GM19239 (cell line): ENCODE results near the gene IL34.
"Not testable (repeated sequence)": the region's sequence is repeated elsewhere in the genome, so short reads cannot be mapped to it uniquely, and the experiment has no call there.

Source experiments
- DNase-seq: peaks from one replicate; pipeline ENCODE4 v3.0.0; 2011; ENCODE audit warnings: low spot score; ENCODE audit not compliant: insufficient read length
- FAIRE-seq: peaks from 2 replicates; lab custom pipeline; 2011; peaks lifted over from hg19 to GRCh38; lab: Jason Lieb, UNC

IL34 gene

DNA sequence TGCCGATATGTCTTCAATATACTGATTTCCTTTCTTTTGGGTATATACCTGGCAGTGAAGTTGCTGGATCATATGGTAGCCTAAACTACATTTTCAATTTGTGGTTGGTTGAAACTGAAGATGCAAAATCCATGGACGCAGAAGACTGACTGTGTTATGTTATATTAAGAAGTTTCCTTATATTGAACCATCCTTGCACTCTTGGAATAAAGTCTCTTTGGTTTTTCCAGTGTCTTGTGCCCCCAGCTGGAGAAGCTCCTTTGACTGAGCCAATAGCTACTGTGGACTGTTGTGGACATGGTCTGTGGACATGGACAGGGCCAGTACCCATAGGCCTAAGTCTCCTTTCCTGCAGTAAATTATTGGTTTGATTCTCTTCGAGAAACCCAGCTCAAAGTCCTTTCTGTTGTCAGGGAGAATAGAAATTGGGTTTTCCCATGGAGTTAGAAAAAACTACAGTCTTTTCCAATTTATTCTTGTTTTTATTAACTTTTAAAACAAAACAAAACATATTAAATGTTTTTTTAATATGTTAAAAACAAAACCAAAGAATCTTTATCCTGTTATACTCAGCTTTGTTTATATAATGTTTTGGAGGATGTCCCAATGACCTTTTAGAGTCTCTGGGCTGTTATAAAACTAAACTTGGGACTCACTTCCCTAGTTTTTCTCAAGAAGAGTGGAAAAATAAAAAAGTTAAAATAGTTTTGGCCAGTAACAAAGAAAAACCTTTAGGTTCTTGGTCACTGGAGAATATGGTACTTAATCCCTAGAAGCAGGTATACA, 15.2 kb upstream of the IL34 start:
- DNase-seq (no peak), FAIRE-seq (no peak)

DNA sequence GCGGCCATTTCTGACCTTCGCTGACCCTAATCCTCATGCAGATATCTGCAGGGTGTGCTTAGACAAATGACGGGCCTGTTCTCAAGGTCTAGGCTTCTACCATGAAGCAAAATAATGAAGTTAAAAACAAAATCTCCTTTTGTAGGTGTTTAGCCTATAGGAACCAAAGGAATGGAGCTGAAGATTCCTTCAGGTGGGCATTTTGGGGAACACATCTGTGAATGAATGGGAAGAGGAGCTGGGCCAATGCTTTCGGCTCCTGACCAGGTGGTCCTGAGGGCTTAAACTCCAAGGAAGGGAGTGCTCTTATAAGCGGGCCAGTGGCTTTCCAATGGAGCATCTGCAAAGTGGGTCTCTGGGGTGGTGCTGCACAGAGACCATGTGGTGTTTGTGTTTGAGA, 14.1 kb upstream of the IL34 start:
- FAIRE-seq = no peak
- DNase-seq = no peak

DNA sequence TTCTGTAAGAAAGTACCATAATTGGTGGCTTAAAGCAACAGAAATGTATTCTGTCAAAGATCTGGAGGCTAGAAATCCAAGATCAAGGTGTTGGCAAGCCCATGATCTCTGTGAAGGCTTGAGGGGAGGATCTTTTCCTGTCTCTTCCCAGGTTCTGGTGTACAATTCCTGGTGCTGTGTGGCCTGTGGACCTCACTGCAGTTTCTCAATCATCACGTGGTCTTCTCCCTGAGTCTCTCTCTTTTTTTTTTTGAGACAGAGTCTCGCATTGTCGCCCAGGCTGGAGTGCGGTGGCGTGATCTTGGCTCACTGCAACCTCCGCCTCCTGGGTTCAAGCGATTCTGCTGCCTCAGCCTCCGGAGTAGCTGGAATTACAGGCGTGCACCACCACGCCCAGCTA, 12.7 kb upstream of the IL34 start:
- DNase-seq, FAIRE-seq: not testable (repeated sequence)

DNA sequence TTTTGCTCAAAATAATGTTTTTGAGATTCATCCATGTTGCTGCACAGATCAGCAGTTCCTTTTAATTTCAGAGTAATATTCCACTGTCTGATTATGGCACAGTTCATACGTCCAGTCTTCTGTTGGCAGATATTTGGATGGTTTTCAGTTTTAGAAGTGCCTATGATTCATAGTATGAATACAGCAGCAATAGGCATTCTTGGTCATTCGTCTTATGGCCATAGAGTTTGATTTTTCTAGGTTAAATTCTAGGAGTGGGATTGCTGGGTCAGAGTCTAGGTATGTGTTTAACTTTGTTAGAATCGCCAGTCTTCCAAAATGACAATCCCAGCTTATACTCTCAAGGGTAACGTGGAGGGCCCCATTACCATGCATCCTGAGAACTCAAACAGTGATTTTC, 11.5 kb upstream of the IL34 start:
- FAIRE-seq = no peak
- no peak for DNase-seq

DNA sequence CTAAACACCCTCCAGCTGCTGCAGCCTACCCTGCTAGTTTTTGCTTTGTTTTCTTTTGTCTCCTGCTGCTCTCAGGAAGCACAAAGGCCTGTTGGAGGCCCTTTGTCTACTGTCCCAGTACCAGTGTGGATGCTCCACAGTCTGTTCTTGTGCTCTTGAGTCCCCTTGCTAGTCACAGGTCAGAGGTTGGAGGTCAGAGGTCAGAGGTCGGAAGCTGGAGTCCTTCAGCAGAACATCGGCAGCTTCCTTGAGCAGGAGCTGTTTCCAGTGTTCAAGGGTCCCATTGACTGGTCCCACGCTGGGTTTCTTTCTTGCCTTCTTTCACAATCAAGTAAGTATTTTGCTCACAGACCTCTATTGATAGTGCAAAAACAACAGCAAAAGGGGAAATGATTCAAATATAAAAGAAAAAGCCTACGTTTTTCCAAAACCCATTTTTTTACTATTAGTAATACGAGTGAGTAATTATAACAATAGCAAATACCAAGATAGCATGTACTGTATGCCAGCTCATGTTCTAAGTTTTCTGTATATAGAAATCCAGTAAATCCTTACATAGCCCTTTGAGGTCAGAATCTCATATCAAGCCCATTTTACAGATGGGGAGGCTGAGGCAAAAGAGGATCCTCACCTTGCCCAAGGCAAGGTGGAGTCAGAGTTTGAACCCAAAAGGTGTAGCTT, 10.9 kb upstream of the IL34 start:
- FAIRE-seq = no peak
- DNase-seq = no peak

DNA sequence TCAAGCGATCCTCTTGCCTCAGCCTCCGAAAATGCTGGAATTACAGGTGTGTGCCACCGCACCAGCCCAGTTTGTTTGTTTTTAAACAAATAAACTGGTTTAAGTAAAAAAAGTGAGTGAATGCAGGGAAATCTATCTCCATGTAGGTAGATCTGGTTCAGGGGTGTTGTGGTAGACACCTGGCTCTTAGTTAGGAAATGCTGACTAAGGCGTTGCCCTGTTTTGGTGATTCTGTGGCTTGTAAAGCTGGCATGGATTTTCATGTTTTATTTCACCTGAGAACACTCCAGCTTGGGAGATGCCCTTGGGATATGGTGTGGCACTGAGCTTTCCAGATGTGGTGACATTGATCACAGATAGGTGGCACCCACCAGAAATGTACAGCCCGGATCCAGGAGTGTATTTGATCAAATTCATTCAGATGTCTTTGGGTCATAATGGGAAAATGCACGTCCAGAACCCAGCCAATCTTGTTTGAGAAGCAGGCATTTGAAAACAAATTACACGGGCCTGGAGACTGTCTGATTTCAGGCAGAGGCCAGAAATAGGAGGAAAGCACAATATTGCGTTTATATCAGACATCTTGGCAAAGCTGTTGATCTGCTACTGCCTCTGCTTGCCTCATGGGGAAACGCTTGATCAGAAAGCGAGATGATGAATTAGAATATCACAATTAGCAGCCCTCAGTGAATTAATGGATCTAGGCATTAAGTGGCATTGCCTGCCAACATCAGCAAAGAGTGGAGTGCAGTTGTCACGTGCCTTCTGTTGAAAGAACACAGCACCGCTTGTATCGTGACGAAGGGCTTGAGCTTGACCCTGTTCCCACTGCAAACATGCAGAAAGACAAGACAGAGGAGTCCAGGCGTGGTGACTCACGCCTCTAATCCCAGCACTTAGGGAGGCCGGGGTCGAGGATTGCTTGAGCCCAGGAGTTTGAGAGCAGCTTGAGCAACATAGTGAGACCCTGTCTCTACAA, 7.3 kb upstream of the IL34 start:
- DNase-seq (no peak), FAIRE-seq (no peak)

DNA sequence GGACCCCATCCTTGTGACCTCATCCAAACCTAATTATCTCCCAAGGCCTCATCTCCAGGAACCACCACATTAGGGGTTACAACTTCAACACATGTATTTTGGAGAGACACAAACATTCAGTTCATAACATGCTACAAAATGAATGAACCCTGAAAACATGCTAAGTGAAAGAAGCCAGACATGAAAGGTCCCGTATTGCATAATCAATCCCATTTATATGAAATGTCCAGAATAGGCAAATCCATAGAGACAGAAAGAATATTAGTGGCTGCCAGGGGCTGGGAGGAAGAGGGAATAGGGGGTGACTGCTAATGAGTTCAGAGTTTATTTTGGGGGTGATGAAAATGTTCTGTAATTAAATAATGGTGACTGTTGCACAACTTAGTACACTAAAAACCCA, 3.7 kb upstream of the IL34 start:
- DNase-seq = no peak
- no peak for FAIRE-seq

DNA sequence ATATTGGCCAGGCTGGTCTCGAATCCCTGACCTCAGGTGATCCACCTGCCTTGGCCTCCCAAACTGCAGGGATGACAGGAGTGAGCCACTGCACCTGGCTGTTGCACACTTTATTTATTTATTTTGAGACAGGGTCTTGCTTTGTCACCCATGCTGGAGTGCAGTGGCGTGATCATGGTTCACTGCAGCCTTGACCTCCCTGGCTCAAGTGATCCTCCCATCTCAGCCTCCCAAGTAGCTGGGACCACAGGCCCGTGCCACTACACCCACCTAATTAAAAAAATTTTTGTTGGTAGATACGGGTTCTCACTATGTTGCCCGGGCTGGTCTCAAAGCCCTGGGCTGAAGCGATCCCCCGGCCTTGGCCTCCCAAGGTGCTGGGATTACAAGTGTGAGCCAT, 3.1 kb upstream of the IL34 start:
- DNase-seq, FAIRE-seq: not testable (repeated sequence)

DNA sequence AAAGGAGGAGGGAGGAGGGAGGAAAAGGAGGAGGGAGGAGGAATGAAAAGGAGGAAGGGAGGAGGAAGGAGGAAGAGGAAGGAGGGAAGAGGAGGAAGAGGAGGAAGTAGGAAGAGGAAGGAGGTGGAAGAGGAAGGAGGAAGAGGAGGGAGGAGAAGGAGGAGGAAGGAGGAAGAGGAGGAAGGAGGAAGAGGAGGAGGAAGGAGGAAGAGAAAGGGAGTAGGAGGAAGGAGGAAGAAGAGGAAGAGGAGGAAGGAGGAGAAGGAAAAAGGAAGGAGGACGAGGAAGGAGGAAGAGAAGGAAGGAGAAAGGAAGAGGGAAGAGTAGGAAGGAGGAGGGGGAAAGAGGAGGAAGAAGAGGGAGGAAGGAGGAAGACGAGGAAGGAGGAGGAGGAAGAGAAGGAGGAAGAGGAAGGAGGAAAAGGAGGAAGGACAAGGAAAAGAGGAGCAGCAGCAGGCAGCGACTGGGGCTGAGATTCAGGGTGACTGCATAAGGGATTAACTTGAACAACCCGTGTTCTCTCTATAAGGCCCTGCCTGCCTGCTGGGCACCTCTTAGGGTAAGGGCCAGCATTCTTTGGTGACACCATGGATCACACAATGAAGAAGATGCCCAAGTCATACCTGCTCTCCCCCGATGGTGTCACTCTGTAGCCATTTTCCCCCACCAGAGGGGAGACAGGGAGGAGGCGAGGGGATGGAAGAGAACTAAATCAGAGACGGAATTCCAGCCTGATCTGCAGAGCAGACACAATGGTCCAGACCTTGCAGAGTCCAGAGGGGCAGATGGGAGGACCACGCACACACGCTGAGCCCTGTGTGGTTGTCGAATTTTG, 1.4 kb upstream of the IL34 start:
- DNase-seq (no peak), FAIRE-seq (no peak)

DNA sequence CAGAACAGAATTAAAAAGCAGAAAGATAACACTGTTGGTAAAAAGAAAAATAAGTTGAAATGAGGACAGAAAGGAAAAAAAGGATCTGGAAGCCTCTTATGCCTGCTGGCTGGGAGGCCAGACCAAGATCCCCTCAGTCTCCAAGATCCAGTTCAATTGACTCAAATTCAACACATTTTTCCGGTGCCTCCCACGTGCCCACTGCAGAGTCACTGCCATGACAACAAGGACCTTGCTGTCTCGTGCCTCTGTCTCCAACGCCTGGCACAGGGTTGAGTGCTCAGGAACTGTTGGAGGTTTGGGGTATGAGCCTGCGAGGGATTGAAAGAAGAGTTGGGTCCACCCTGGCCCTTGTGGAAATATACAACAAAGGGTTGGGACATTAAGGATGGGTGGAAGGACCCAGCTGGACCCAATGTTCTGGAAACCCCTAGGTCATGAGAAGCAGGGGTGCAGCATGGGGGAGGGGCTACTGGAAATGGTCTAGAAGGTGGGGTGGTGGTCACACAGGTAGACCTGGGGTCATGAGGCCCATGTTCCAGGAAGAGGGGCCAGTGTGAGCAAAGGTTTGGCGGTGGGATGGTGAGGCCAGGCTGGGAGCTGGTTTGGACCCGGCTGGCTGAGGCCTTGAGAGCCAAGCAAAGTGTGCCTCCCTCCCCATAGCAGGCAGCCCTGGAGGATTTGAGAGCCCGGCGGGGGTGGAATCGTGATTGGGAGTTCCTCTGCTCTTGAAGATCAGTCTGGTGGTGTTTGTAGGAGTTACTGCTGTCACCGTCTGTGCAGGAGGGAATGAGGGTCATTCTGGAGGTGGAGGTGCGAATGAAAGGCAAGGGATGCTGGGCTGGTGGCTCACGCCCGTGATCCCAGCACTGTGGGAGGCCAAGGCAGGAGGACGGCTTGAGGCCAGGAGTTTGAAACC, 1.3 kb downstream of the IL34 start:
- FAIRE-seq (no peak), DNase-seq (no peak)

DNA sequence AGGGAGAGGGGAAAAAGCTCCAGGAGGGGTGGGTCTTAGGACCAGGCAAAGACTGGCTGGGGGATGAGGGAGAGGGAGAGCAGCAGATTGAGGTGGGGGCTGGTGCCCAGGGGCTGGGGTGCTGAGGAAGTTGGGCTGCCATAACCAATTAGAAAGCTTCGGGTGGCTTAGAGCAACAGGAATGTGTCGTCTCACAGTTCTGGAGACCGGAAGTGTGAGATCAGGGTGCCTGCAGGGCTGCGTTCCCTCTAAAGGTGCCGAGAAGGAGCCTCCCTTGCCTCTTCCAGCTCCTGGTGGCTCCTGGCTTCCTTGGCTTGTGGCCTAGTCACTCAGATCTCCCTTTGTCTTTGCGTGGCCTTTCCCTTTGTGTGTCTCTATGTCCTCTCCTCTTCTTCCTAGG, 2.2 kb downstream of the IL34 start:
- FAIRE-seq (no peak), DNase-seq (no peak)

DNA sequence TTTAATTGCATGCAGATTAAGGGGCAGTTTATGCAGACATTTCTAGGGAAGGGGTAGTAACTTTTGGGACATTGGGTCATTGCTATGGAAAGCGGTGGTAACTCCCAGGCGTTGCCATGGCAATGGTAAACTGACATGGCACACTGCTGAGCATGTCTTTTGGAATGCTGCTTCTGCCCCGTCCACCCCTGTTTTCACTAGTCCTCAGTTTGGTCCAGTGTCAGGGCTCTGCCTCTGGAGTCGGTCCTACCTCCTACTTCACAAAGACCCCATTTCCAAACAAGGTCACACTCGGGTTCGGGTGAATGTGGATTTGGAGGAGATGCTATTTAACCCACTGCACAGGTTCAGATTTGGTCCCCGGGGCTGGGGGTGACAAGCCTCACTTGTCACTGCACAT, 2.9 kb downstream of the IL34 start:
- FAIRE-seq (no peak), DNase-seq (no peak)

DNA sequence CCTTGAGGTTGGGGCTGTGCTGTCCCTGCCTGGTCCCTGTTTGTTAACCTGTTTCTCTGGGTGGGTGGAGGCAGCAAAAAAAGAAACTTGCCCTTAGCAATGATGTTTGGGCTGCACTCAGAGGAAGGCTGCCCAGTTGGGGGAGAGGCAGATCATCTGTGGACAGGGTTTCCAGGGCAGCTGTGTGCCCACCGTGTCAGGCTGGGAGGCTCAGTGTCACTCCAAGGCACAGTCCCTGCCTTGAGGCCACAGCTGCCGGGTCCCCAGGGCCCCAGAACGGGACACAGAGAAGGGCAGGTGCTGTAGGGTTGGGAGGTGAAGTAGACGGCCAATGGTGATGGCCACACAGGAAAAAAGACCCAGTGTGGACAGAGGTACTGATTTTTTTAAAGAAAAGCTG, 3.9 kb downstream of the IL34 start:
- no peak for FAIRE-seq
- DNase-seq = no peak

DNA sequence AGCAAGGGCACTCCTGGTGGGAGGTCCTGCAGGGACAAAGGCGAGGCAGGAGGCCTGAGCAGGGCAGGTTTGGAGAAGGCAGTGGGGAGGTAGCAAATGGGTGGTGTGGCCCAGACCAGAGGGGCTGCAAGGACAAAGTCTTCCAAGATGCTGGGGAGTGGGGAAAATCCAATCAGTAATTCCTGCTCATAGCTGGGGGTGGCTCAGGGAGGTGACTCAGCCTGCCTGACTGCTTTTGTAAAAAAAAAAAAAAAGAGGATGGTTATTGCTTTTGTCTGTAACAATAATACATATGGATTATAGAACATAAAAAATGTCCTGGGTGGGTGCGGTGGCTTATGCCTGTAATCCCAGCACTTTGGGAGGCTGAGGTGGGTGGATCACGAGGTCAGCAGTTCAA, 5.2 kb downstream of the IL34 start:
- FAIRE-seq (no peak), DNase-seq (no peak)

DNA sequence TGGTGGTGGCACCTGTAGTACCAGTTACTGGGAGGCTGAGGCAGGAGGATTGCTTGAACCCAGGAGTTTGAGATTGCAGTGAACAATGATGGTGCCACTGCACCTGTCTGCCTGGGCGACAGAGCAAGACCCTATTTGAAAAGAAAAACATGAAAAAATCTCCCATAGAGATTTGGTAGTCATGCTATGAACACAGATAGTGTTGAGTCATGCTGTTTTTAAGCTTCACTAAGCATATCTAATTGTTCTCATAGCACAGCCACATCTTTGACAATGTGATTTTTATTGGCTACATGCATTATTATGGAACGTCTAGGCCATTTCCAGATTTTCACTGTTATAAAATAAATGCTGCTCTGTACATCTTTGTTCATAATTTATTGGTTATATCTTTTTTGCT, 6.0 kb downstream of the IL34 start:
- FAIRE-seq = no peak

DNA sequence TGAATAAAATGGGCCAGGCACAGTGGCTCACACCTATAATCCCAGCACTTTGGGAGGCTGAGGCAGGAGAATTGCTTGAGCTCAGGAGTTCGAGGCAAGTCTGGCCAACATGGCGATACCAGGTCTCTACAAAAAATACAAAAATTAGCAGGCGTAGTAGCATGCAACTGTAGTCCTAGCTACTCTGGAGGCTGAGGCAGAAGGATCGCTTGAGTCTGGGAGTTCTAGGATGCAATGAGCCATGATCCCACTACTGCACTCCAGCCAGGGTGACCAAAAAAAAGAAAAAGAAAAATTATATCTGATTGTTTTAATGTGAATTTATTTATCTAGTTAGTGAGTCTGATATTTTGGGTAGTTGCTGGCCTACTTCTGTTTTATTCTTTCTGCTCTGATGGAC, 7.0 kb downstream of the IL34 start:
- DNase-seq = no peak

More for the DNA sequence above, 6.0 kb downstream of the IL34 start:
- DNase-seq = no peak

DNA sequence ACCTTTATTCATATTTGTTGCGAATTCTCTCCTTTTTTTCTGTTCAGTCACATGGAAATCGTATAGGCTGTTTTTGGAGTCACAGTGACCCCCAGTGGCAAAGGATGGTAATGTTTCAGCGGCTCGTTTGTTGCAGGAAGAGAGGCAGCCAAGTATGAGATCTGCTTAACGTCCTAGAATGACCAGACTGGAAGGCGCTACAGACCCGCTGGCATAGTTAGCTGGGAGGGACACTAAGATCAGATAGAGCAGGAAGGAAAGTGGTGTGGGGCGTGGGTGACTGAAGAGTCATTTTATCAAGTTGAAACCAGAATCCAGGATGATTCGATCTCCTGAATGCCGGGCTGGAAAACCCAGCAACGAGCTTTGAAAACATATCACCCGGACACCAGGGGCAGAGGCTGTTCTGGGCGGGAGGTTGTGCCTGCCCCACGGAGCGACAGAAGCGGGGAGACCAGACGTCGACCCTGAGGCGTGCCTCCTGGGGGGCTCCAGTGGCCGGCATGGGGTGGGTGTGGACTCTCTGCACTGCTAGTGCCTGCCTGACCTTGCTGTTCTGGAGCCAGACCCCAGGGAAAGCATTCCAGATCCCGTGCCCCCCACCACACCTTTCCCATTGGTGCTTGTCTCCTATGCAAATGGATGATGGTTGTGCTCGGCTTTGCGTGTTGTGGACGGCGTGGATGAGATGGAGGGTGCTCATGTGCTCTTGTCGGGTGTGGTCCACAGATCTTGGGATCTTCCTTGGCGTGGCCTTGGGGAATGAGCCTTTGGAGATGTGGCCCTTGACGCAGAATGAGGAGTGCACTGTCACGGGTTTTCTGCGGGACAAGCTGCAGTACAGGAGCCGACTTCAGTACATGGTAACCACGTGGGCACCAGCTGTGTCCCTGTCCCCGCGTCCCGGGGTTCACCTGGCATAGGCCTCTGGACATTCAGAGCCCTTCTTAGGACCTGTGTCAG, 7.7 kb downstream of the IL34 start:
- FAIRE-seq (peak; percentile 92), DNase-seq (peak; percentile 71)

More for the DNA sequence above, 7.0 kb downstream of the IL34 start:
- FAIRE-seq = no peak
